SK-N-MC (cell line): ENCODE results near the gene BCR.

ENCODE experiments used
- EZH2 ChIP-seq: fragments of 200-600 bp; sonication (generic); IDR thresholded peaks from one replicate; pipeline ENCODE4 v1.6.1; 2017; ENCODE audit warnings: antibody characterized with exemption
- POLR2AphosphoS5 ChIP-seq: IDR thresholded peaks from 2 replicates; pipeline ENCODE4 v1.6.1; 2012; ENCODE audit warnings: mild to moderate bottlenecking, low read depth, low read length, borderline replicate concordance

DNA sequence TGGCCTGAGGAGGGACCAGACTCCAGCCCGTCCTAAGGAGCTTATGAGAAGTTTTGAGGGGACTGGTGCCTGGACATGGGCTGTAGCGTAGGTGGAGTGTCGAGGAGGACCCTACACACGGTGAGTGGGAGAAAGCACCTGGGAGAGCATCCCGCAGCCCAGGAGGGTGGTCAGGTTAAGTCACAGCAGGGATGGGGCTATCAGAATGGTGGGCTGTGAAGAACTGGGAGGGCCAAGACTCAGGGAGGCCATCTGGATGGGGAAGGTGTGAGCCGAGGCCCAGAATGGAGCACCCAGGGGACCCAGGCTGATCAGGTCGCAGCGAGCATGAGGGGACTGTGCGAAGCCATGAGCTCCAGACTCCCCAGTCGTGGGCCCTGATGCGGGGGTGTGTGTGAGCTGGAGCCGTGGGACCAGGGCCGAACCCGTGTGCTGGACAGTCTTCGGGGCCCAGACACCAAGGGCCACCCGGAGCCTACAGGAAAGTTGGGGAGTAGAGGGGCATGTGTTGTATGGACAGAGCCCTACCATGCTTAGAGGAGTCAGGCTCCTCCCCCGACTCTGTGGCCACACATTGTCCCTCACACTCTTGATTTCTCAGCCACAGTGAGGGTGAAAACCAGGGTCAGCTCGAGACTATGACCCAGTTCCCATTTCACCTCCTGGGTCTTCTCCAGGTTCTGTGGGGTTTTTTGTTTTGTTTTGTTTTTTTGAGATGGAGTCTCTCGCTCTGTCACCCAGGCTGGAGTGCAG, 54.3 kb downstream of the BCR start:
- TF ChIP-seq EZH2: no peak
- no peak for TF ChIP-seq POLR2AphosphoS5
